Bronchus fibroblast of lung (primary cell): ENCODE measurements around the gene RAP2C. TPM values are rescaled to one million over a fixed set of nuclear protein-coding genes. Genes with fewer than 3 reads are reported as not detected.

ENCODE experiments used
- total RNA-seq: library from RNA; depleted of rRNA; stranded (reverse); fragments of >200 nt; gene quantifications from 2 replicates; pipeline ENCODE4 v1.2.3, GENCODE V29; 2015

Gene RAP2C
- 12.0 and 12.9 TPM in 2 replicates for total RNA-seq

GRCh38 chrX:132219343-132219768 is at the start of gene RAP2C:
TSS of gene RAP2C (minus strand) at chrX:132219447. CDS start at chrX:132217268, 2,179 bp downstream.

Other genes starting within 250 kb of the RAP2C start
- gene STK26, start 196.1 kb downstream of the RAP2C start, total RNA-seq, result 5.9 and 8.2 TPM in 2 replicates
- gene FRMD7, start 91.4 kb downstream of the RAP2C start, total RNA-seq, result not detected in 2 replicates